ENCODE results near the gene TEAD3.
"Not testable (repeated sequence)": the region's sequence is repeated elsewhere in the genome, so short reads cannot be mapped to it uniquely, and the experiment has no call there.

The TEAD3 gene

DNA sequence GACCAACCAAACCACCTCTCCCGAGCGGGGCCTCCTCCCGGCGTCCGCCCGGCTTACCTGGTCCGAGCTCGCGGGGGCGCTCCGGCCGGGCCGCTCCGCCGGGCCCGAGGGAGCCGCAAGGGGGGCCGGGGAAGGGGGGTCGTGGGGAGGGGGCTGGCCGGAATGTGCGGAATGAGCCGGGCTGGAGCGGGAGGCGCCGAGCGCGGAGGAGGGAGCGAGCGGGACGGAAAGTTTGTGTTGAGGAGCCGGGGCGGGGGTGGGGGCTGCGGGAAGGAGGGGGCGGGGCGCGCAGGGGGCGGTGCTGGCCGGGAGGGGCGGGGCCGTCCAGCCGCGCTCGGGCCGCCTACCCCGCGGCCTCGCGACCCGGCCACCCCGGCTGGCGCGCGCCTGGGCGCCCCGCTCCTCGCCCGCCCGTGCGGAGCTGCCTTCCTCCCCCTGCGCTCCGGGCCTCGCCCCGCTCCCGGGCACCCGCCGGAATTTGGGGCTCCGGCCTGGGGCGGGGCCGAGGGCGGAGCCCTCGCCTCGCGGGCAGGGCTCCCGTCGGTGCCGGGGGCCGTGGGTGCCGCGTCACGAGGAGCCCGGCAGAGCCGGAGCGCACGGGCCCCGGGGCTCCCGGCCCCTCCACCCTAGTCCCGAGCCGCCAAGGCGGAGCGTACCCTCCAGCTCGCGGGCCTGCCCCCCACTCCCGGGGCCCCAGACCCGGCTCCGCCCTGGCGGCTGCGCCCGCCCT lies at the start of gene TEAD3:
Gene TEAD3, minus strand, starts transcription at position 239 of the 730 bp plus-strand sequence.
- peak in 1 of 2 donors; percentile 20 for DNase-seq (ENCODE audit: low read depth in 2 of 2)

DNA sequence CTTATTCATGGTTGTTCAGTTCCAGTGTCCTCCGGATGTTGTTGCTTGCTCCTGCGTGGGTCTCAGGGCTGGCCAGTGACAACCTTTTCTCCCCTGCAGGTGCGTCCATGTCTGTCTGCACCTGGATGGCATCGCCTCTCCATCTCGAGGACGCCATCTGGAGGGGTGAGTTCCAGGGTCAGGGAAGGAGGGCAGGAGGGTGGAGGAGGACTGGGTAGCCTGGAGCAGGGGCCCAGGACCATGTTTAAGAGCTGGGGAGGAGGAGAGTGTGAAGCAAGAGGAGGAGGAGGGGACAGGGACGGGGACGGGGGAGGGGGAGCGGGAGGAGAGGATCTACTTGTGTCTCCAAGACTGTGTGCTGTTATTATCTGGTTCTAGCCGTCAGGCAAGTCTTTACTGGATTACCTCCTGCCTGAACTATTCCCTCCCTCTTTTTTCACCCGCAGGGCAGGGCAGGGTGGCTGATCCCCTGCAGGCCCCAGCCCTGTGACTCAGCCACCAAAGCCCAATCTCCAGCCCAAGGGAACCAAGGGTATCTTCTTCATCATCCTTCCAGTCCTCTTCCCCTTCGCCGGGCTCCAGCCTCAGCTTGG lies 48.0 kb upstream of the TEAD3 start:
- no peak for DNase-seq (ENCODE audit: low read depth in 2 of 2)

GRCh38 chr6:35543459-35544193 lies 46.7 kb upstream of the TEAD3 start:
- no peak for DNase-seq (ENCODE audit: low read depth in 2 of 2)

- no peak for DNase-seq (ENCODE audit: low read depth in 2 of 2)
Observed at GRCh38 chr6:35541836-35542235, 45.0 kb upstream of the TEAD3 start.

- no peak for DNase-seq (ENCODE audit: low read depth in 2 of 2)
Observed at GRCh38 chr6:35539223-35539622, 42.3 kb upstream of the TEAD3 start.

- not testable (repeated sequence) for DNase-seq (ENCODE audit: low read depth in 2 of 2)
Observed at GRCh38 chr6:35535847-35536246, 39.0 kb upstream of the TEAD3 start.

- DNase-seq (ENCODE audit: low read depth in 2 of 2), result no peak
Observed at GRCh38 chr6:35534407-35535170, 37.7 kb upstream of the TEAD3 start.

DNA sequence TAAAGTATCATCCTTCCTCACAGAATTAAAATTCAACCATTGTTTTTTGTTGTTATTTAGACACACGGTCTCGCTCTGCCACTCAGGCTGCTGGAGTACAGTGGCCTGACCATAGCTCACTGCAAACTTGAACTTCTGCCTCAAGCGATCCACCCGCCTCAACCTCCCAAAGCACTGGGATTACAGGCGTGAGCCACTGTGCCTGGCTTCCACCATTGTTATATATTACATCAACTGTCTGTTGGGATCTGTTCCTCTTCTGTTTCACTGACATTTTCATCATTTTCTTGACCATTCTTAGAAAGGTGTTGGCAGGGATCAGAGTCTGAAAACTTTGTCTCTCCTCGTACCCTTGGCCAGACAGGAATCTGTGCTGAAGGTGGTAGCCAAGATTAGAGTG lies 37.1 kb upstream of the TEAD3 start:
- no peak for DNase-seq (ENCODE audit: low read depth in 2 of 2)

DNA sequence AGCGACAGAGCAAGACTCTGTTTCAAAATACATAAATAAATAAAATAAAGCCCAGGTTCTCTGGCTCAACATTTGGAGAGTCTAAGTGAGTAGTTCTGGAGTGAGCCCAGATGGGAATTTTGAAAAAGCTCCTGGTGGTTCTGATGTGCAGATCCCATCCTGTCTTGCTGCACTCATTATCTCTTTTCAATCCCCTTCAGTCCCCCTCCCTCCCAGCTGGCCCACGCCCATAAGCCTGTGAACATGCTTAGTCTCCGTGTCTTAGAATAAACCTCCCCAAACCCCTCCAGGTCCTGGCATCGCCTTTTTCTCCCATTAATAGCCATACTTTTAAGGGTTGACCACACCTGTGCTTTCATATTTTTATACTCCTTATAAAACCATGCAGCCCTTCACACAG lies 35.2 kb upstream of the TEAD3 start:
- no peak for DNase-seq (ENCODE audit: low read depth in 2 of 2)

DNA sequence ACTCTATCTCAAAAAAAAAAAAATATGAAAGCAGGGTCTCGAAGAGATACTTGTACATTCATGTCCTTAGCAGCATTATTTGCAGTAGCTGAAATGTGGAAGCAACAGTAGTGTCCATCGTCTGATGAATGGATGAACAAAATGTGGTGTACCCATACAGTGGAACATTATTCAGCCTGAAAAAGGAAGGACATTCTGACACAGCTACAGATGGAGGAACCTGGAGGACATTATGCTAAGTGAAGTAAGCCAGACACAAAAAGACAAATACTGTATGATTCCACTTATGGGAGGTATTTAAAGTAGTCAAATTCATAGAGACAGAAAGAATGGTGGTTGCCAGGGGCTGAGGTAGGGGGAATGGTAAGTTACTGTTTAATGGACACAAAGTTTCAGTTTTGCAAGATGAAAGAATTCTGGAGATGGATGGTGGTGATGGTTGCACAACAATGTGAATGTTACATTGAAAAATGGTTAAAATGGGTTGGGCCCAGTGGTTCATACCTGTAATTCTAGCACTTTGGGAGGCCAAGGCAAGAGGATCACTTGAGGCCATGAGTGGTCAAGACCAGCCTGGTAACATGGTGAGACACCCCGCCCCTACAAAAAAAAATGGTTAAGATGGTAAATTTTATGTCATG lies 27.6 kb upstream of the TEAD3 start:
- DNase-seq (ENCODE audit: low read depth in 2 of 2), result no peak

DNA sequence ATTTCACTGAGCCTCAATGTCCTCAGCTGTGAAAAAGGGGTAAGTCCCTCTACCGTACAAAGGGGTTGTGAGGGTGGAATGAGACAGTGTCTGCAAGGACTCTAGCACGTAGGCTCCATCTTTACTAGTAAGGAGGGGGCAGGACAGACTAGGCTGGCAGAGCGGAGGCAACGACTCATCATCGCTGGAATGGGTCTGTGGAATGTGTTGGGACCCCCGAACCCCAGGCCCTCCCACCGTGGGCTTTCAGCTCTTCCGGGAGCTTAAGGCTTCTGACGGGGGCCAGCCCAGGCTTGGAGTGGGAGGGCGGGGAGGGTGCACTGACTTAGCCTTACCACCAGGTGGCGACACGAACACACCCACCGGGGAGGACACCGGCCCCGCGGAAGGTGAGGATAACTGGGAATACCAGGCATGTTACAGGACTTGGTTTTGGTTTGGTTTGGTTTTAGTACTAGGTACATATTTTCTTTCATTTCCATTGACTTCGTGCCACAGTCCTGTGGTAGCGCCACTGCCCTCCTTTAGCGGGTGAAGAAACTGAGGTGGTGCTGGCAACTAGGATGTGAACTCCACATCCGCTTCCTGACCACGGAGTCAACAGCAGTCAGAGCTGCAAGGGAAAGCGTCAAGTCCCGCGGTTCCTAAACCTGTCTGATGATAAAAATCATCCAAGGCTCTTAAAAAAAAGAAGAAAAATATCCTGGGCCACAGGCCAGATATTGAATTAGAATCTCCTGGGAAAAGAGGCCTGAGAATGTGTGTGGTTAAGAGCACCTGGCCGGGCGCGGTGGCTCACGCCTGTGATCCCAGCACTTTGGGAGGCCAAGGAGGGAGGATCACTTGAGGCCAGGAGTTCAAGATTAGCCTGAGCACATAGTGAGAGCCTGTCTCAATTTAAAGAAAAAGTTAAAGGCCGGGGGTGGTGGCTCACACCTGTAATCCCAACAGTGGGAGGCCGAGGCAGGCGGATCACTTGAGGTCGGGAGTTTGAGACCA lies 26.1 kb upstream of the TEAD3 start:
- peak; percentile 52 to 72 for DNase-seq (ENCODE audit: low read depth in 2 of 2)

- DNase-seq (ENCODE audit: low read depth in 2 of 2), result no peak
Observed at GRCh38 chr6:35522151-35522550, 25.3 kb upstream of the TEAD3 start.

DNA sequence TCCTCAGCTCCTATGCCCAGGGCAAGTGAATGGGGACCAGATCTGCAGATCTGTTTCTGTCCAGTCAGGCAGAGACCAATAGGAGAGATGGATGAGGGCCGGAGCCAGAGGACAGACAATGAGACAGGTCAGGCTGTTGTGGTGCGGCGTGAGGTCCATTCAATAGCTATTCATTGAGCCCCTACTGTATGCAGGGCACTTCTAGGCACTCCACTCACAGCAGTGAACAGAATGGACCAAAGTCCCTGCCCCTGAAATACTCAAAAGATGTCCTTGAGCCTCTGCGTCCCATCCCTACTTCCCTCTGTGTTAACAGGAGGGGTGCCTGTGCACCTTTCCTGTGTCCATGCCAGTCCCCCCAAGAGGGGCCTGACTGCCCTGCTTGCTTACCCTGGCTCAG lies 24.4 kb upstream of the TEAD3 start:
- no peak for DNase-seq (ENCODE audit: low read depth in 2 of 2)

- DNase-seq (ENCODE audit: low read depth in 2 of 2), result no peak
Observed at GRCh38 chr6:35519313-35520015, 22.6 kb upstream of the TEAD3 start.

DNA sequence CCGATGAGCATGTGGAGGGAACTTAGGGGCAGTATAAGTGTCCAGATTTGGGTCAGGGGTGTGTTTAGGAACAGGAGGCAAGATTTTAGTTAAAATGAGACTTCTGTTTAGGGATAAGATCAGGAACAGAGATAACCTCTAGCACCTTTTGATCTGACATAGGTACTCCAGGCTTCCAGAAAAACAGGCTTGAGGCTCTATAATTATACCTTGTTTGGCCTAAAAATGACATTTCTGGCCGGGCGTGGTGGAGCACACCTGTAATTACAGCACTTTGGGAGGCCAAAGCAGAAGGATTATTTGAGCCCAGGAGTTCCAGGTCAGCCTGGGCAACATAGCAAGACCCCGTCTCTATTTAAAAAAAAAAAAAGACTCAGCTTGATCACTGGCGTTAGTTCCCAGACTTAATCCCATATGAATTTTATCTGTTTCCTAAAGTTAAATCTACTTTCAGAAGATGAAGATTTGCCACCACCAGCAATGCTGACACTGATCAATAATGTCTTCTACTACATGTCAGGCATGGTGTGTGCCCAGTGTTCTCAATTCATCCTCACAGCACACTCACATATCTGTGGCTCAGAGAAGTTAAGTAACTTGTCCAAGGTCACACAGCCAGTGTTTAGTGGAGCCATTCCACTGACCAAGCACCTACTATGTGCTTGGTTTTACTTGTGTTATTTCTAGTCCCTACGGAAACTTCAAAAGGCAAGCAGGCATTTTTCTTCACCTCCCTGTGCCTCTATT lies 21.9 kb upstream of the TEAD3 start:
- no peak for DNase-seq (ENCODE audit: low read depth in 2 of 2)

DNA sequence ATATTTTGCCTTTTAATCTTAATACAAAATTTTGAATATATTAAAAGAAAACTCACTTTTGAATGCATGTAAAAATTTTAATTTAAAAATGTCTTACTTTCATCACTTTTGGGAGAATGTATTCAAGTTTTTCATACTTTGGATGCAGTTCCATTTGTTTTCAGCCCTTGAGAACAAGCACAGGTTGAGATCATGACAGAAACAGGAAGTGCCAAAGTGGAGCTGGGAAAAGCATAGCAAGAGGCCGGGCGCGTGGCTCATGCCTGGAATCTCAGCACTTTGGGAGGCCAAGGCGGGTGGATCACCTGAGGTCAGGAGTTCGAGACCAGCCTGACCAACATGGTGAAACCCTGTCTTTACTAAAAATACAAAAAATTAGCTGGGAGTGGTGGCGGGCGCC lies 21.1 kb upstream of the TEAD3 start:
- not testable (repeated sequence) for DNase-seq (ENCODE audit: low read depth in 2 of 2)

DNA sequence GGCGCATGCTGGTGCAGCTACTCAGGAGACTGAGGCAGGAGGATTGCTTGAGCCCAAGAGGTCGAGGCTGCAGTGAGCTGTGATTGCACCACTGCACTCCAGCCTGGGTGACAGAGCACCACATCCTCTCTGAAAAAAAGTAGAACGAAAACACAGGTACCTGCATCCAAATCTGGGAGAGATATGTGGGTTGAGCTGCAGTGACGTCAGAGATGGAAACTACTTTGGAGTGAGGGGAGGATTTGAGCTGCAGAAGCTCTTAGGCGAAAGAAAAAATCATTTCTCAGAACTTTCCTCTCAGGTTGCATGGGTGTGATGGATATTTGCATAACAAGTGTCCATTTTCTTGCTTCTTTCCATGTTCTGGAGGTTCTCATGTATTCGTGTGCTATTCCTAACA lies 19.8 kb upstream of the TEAD3 start:
- no peak for DNase-seq (ENCODE audit: low read depth in 2 of 2)

- not testable (repeated sequence) for DNase-seq (ENCODE audit: low read depth in 2 of 2)
Observed at GRCh38 chr6:35515939-35516338, 19.1 kb upstream of the TEAD3 start.

- no peak for DNase-seq (ENCODE audit: low read depth in 2 of 2)
Observed at GRCh38 chr6:35514587-35514986, 17.7 kb upstream of the TEAD3 start.

All from stimulated activated CD4-positive, alpha-beta T cell treated with anti-CD3 and anti-CD28 coated beads, Interleukin-15, amount 100 ng/mL, for 48 hours (primary cell).